Measurements from ENCODE around the gene RIMBP2.

RIMBP2 gene

DNA sequence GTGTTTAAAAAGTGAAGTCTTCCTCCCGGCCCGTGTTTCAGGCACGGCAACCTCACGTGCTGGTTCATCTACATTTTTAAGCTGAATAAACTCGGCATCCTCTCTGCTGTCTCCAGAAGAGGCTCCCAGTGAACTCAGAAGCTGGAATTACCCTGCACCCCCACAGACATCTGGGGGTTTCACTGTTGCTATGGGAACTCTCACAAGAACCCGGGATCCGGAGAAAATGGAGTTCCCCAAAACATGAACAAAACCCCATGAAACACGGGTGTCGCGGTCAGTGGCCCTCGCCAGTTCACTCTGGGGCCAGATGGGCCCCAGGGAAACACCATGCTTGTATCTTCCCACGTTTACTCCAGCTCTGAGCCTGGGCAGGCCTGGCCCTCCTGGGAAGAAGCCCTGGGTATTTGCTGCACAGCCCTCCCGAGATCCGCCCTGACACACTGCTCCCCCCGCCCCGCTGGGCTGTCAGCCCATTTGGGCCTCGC lies 234.7 kb downstream of the RIMBP2 start:
- H3K4me1 ChIP-seq (ENCODE audit: insufficient read depth, low read length): no peaks in the 10 kb centered on the region
- no peaks in the 10 kb centered on the region for H3K9me3 ChIP-seq (ENCODE audit: low read length)
- no peaks in the 10 kb centered on the region for H3K27me3 ChIP-seq (ENCODE audit: control insufficient read depth in 1 of 2, insufficient read depth in 2 of 2, low read length in 2 of 2)
- no peak overlapping the region for H3K4me3 ChIP-seq (ENCODE audit: low read depth in 1 of 2, low read length in 2 of 2)
- no peak overlapping the region for H3K27ac ChIP-seq (ENCODE audit: low read depth, low read length)
- no peak overlapping the region for H3K9ac ChIP-seq (ENCODE audit: low read length)
- no peaks in the 10 kb centered on the region for H3K36me3 ChIP-seq (ENCODE audit: insufficient read depth, low read length)

DNA sequence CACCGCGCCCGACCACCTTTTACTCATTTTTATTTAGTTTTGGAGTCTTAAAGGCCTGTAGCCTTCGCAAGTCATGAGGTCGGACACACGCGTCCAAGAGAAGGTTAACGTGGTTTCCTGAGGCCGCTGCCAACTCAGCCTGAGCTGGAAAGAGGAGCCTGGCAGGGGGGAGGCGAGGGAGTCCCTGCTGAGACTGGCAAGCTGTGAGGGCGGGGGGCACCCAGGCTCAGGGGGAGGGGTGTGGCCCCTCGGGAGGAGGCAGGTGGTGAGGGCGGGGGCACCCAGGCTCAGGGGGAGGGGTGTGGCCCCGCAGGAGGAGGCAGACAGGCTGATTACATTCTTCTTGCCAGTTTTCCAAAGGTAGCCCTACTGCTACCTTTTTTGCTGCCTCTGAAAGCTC lies 235.2 kb downstream of the RIMBP2 start:
- Histone ChIP-seq H3K4me1 (ENCODE audit: insufficient read depth, low read length) (no peaks in the 10 kb centered on the region), H3K4me3 (ENCODE audit: low read depth in 1 of 2, low read length in 2 of 2) (no peak overlapping the region), H3K27ac (ENCODE audit: low read depth, low read length) (no peak overlapping the region), H3K36me3 (ENCODE audit: insufficient read depth, low read length) (no peaks in the 10 kb centered on the region), H3K9me3 (ENCODE audit: low read length) (no peaks in the 10 kb centered on the region), H3K9ac (ENCODE audit: low read length) (no peak overlapping the region), H3K27me3 (ENCODE audit: control insufficient read depth in 1 of 2, insufficient read depth in 2 of 2, low read length in 2 of 2) (no peaks in the 10 kb centered on the region)

DNA sequence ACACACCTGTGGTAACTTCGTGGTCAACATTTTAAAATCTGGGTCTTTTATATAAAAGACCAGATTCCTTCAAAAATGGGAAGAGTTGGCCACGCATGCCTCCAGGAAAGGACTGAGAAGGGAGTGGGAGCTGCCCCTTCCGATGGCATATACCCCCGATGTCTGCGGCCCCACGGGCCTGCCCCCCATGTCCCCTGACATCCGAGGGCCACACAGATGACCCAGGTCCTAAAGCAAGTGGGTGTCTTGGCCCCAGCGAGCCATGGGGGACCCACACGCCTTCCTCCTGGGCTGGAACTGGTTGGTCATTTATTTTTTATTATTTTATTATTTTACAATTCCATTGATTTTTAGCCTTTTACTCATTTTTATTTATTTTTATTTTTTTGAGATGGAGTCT lies 235.9 kb downstream of the RIMBP2 start:
- Histone ChIP-seq H3K4me1 (ENCODE audit: insufficient read depth, low read length) (no peaks in the 10 kb centered on the region), H3K27me3 (ENCODE audit: control insufficient read depth in 1 of 2, insufficient read depth in 2 of 2, low read length in 2 of 2) (no peaks in the 10 kb centered on the region), H3K4me3 (ENCODE audit: low read depth in 1 of 2, low read length in 2 of 2) (no peak overlapping the region)

DNA sequence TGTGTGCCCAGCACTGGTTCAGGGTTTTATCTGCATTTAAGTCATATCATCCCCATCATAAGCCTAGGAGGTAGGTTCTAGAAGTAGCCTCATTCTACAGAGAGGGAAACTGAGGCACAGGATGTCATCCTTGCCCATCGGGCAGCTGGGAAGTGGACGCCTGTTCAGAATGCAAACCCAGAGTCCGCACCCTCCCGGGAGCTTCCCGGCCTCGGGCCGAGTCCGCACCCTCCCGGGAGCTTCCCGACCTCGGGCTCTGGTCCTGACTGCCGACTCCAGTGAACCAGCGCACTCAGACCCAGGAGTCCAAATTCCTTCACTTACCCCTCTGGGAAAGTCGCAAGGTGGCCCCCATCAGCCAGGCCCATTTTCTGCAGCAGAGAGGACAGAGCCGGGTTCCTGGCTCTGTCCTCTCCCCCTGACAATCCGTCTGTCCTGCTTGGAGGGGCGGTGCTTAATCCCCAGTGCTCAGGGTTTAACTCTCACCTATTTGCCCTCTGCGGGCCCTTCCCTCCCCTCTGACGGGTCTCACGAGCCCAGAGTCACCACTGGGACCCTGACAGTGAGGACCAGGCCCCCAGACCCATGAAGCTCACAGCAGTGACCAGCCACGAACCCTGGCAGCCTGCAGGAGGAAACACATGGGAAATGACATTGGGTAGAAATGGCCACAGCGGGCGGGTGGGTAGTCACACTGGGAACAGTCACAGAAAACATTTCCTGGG lies 236.5 kb downstream of the RIMBP2 start:
- H3K4me1 ChIP-seq (ENCODE audit: insufficient read depth, low read length): no peaks in the 10 kb centered on the region
- H3K27me3 ChIP-seq (ENCODE audit: control insufficient read depth in 1 of 2, insufficient read depth in 2 of 2, low read length in 2 of 2): no peaks in the 10 kb centered on the region
- H3K27ac ChIP-seq (ENCODE audit: low read depth, low read length): no peak overlapping the region
- H3K9ac ChIP-seq (ENCODE audit: low read length): no peak overlapping the region
- H3K9me3 ChIP-seq (ENCODE audit: low read length): no peaks in the 10 kb centered on the region
- H3K4me3 ChIP-seq (ENCODE audit: low read depth in 1 of 2, low read length in 2 of 2): no peak overlapping the region
- H3K36me3 ChIP-seq (ENCODE audit: insufficient read depth, low read length): no peaks in the 10 kb centered on the region

More for the DNA sequence above, 235.9 kb downstream of the RIMBP2 start:
- Histone ChIP-seq H3K9ac (ENCODE audit: low read length) (no peak overlapping the region), H3K27ac (ENCODE audit: low read depth, low read length) (no peak overlapping the region), H3K36me3 (ENCODE audit: insufficient read depth, low read length) (no peaks in the 10 kb centered on the region), H3K9me3 (ENCODE audit: low read length) (no peaks in the 10 kb centered on the region)

DNA sequence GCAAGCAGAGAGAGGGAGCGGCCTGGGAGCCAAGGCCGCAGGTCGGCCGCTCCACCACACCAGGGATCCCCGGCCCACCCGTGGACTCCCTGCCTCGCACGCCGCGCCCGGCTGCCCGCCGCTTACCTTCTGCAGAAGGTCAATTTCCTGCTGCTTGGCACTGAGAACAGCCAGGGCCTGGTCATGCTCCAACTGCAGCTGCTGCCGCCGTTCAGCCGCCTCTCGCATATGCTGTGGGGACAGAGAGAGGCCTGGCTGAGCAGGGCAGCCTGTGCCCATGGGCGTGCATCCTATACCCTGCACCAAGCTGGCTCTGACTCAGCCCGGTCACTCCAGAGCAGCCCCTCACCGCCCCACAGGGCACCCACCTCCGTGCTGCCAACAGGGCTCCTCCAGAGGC lies 237.3 kb downstream of the RIMBP2 start:
- H3K27ac ChIP-seq (ENCODE audit: low read depth, low read length): no peak overlapping the region
- no peaks in the 10 kb centered on the region for H3K27me3 ChIP-seq (ENCODE audit: control insufficient read depth in 1 of 2, insufficient read depth in 2 of 2, low read length in 2 of 2)
- H3K4me1 ChIP-seq (ENCODE audit: insufficient read depth, low read length): no peaks in the 10 kb centered on the region

DNA sequence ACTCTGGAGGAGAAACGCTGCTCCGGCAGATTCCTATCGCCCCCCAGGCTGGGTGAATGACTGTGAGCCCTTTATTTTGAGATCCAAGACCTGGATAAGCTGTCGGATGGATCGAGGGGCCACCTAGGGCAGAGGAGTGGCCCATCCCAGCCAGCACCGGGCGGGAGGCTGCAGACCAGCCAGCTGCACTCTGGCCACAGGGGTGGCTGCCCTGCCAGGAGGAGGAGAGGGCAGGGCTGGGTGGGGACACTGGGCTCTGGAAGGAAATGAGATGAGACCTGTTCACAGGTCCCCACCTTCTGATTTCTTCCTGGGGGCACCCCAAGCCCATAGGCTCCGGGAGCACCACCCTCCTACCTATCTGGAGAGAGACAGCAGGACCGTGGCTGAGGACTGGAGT lies 238.4 kb downstream of the RIMBP2 start:
- no peak overlapping the region for H3K4me3 ChIP-seq (ENCODE audit: low read depth in 1 of 2, low read length in 2 of 2)
- H3K4me1 ChIP-seq (ENCODE audit: insufficient read depth, low read length): no peaks in the 10 kb centered on the region
- no peak overlapping the region for H3K27ac ChIP-seq (ENCODE audit: low read depth, low read length)
- H3K9me3 ChIP-seq (ENCODE audit: low read length): no peaks in the 10 kb centered on the region
- no peaks in the 10 kb centered on the region for H3K36me3 ChIP-seq (ENCODE audit: insufficient read depth, low read length)
- H3K9ac ChIP-seq (ENCODE audit: low read length): no peak overlapping the region
- H3K27me3 ChIP-seq (ENCODE audit: control insufficient read depth in 1 of 2, insufficient read depth in 2 of 2, low read length in 2 of 2): no peaks in the 10 kb centered on the region

More for the DNA sequence above, 237.3 kb downstream of the RIMBP2 start:
- Histone ChIP-seq H3K36me3 (ENCODE audit: insufficient read depth, low read length) (no peaks in the 10 kb centered on the region), H3K9ac (ENCODE audit: low read length) (no peak overlapping the region), H3K9me3 (ENCODE audit: low read length) (no peaks in the 10 kb centered on the region), H3K4me3 (ENCODE audit: low read depth in 1 of 2, low read length in 2 of 2) (no peak overlapping the region)

DNA sequence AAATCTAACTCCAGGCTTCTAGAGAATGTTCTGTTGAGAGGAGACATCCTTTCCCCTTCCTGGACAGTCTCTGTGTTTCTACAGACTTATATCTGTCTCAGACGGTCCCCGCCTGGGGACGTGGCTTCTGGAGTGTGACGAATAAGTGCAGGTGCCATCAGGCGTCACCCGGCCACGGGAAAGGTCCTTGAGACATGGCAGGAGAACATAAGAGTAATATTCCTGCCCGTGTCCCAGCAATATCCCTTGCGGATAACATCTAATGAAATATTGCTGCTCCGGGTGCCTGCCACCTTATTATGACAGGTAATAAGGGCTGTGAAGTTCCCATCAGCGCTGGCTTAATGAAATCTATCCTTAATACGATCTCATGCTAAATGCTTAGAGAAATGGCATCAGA lies 238.8 kb downstream of the RIMBP2 start:
- H3K9me3 ChIP-seq (ENCODE audit: low read length): no peaks in the 10 kb centered on the region
- no peak overlapping the region for H3K27ac ChIP-seq (ENCODE audit: low read depth, low read length)
- H3K4me3 ChIP-seq (ENCODE audit: low read depth in 1 of 2, low read length in 2 of 2): no peak overlapping the region
- no peak overlapping the region for H3K9ac ChIP-seq (ENCODE audit: low read length)
- H3K27me3 ChIP-seq (ENCODE audit: control insufficient read depth in 1 of 2, insufficient read depth in 2 of 2, low read length in 2 of 2): no peaks in the 10 kb centered on the region
- H3K36me3 ChIP-seq (ENCODE audit: insufficient read depth, low read length): no peaks in the 10 kb centered on the region
- no peaks in the 10 kb centered on the region for H3K4me1 ChIP-seq (ENCODE audit: insufficient read depth, low read length)

DNA sequence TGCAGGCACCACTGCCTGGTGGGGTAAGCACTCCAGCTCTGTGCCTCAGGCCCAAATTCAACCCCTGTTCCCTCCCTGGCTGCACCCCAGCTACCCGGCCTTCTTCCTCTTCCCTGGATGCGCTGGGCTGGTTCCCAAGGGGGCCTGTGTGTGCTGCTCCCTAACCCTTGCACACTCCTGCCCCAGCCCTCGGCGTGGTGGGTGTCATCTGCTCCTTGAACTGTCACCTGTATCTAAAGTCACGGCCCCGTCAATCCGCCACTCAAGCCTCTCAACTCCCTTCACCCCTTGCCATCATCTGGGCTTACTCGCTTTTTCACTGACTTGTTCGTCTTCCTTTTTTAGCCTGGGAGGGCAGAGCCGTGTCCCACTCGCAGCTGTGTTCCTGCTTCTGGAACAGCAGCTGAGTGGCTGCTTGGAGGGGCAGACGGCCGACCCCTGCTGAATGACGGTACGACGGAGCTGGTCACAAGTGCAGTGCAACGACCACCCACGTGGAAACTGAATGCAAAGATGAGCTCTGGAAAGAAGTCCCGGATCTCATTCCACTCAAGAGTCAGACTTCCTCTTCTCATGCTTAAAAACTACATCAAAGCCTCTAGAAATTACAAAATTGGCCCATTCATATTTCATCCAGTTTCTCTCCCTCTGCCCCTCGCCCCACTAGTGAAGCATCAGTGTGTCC lies 239.5 kb downstream of the RIMBP2 start:
- H3K27ac ChIP-seq (ENCODE audit: low read depth, low read length): no peak overlapping the region

DNA sequence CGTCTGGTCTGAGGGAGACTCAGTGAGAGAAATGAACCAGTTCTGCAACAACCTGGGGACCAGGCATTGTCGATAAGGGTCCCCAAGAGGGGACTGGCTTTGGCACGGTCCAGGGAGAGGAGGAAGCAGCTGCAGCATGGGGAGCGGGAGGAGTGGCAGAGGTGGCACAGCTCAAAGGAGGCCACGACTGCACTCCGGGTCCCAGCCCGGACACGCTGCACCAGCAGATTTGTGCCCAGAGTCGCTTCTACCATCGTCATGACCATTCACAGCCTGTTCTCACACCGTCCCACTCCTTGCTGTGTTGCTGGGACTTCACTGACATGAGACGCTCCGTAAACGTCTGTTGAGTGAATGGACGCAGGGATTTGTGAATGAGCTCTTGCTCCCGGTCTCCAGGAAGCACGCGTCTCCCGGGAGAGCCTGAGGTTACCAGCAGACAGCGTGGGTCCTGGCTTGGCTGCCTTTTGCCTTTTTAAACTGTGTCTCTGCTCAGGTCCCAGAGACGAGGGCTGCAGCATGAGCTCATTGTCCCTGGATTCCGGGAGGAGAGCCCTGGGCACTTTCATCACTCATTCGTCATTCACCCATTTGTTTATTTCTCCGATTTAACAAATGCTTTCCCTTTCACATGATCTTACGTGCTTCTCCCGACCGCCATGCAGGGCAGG lies 241.4 kb downstream of the RIMBP2 start:
- no peaks in the 10 kb centered on the region for H3K4me1 ChIP-seq (ENCODE audit: insufficient read depth, low read length)
- no peaks in the 10 kb centered on the region for H3K27me3 ChIP-seq (ENCODE audit: control insufficient read depth in 1 of 2, insufficient read depth in 2 of 2, low read length in 2 of 2)
- no peak overlapping the region for H3K27ac ChIP-seq (ENCODE audit: low read depth, low read length)
- H3K9ac ChIP-seq (ENCODE audit: low read length): no peak overlapping the region
- no peaks in the 10 kb centered on the region for H3K9me3 ChIP-seq (ENCODE audit: low read length)
- no peaks in the 10 kb centered on the region for H3K36me3 ChIP-seq (ENCODE audit: insufficient read depth, low read length)
- H3K4me3 ChIP-seq (ENCODE audit: low read depth in 1 of 2, low read length in 2 of 2): no peak overlapping the region

More for the DNA sequence above, 239.5 kb downstream of the RIMBP2 start:
- Histone ChIP-seq H3K4me1 (ENCODE audit: insufficient read depth, low read length) (no peaks in the 10 kb centered on the region), H3K9ac (ENCODE audit: low read length) (no peak overlapping the region), H3K4me3 (ENCODE audit: low read depth in 1 of 2, low read length in 2 of 2) (no peak overlapping the region), H3K36me3 (ENCODE audit: insufficient read depth, low read length) (no peaks in the 10 kb centered on the region), H3K27me3 (ENCODE audit: control insufficient read depth in 1 of 2, insufficient read depth in 2 of 2, low read length in 2 of 2) (no peaks in the 10 kb centered on the region), H3K9me3 (ENCODE audit: low read length) (no peaks in the 10 kb centered on the region)

DNA sequence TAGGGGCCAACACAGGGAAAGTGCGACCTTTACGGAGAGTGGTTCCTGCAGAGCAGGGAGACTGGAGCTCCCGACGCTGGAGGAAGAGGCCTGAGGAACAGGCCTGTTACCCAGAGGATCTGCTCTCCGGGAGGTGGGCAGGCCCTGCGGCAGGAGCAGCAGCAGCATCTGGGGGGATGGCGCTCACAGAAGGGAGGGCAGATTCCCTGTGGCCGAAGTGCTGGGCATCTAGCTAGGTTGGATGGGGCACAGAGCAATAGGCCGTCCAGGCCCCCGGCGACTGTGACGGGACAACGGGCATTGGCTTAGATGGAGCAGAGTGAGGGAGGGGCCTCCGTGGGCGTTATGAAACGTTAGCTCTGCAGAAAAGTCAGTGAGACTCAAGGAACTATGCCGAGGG lies 242.8 kb downstream of the RIMBP2 start:
- no peaks in the 10 kb centered on the region for H3K4me1 ChIP-seq (ENCODE audit: insufficient read depth, low read length)
- H3K9me3 ChIP-seq (ENCODE audit: low read length): no peaks in the 10 kb centered on the region
- H3K27me3 ChIP-seq (ENCODE audit: control insufficient read depth in 1 of 2, insufficient read depth in 2 of 2, low read length in 2 of 2): no peaks in the 10 kb centered on the region
- H3K4me3 ChIP-seq (ENCODE audit: low read depth in 1 of 2, low read length in 2 of 2): no peak overlapping the region
- H3K9ac ChIP-seq (ENCODE audit: low read length): no peak overlapping the region
- H3K27ac ChIP-seq (ENCODE audit: low read depth, low read length): no peak overlapping the region
- H3K36me3 ChIP-seq (ENCODE audit: insufficient read depth, low read length): no peaks in the 10 kb centered on the region

DNA sequence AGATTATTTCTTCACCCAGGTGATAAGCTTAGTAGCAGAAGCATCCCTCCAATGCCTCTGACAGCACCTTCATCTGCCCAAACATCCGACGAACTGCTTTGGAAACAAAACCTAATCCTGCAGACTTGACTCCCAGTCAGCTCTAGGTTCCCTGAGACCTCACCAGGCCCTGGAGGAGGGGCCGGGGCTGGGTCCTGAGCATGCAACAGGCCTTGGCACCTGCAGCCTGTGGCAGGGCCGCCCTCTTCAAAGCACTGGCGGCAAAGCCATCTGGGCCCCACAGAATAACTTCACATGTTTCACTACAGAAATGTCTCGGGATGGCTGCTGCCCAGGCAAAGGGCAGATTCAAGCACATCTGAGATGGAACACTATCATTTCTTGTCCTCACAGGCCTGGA lies 245.1 kb downstream of the RIMBP2 start:
- H3K36me3 ChIP-seq (ENCODE audit: insufficient read depth, low read length): no peaks in the 10 kb centered on the region
- no peaks in the 10 kb centered on the region for H3K4me1 ChIP-seq (ENCODE audit: insufficient read depth, low read length)
- no peaks in the 10 kb centered on the region for H3K27me3 ChIP-seq (ENCODE audit: control insufficient read depth in 1 of 2, insufficient read depth in 2 of 2, low read length in 2 of 2)
- H3K27ac ChIP-seq (ENCODE audit: low read depth, low read length): no peak overlapping the region
- peaks cover 4% of the 10 kb centered on the region for H3K9me3 ChIP-seq (ENCODE audit: low read length)
- H3K4me3 ChIP-seq (ENCODE audit: low read depth in 1 of 2, low read length in 2 of 2): no peak overlapping the region
- no peak overlapping the region for H3K9ac ChIP-seq (ENCODE audit: low read length)

All from muscle layer of colon (tissue), 2 donors.